GM12892 (cell line): ENCODE results near the gene RBM20.

ENCODE experiments used
- POLR2A ChIP-seq: IDR thresholded peaks from 2 replicates; pipeline ENCODE4 v1.6.1; 2011; ENCODE audit warnings: low read depth, low read length, control low read depth
- POLR2AphosphoS5 ChIP-seq: IDR thresholded peaks from 2 replicates; pipeline ENCODE4 v1.6.1; 2011; ENCODE audit warnings: low read depth, low read length, control low read depth
- TAF1 ChIP-seq: IDR thresholded peaks from 2 replicates; pipeline ENCODE4 v1.6.1; 2011; ENCODE audit warnings: low read depth, mild to moderate bottlenecking, control low read depth, low read length, borderline replicate concordance

GRCh38 chr10:110872145-110872983, 228.2 kb downstream of the RBM20 start:
- peak; percentile 37; the same call in 1 of the 2 replicates for TF ChIP-seq POLR2A
- TF ChIP-seq POLR2AphosphoS5, result 0 out of 2 replicates have a peak, but pooled peaks have one; percentile 23
- no peak for TF ChIP-seq TAF1
